Right renal pelvis (tissue), 4 donors: ENCODE results near the gene FASTK. TPM values are rescaled to one million over a fixed set of nuclear protein-coding genes. Genes with fewer than 3 reads are reported as not detected.

Source experiments
- DNase-seq, 4 donors: peaks; one replicate each; pipeline ENCODE4 v3.0.0-alpha.2; 2013; ENCODE audit warnings: low read depth in 4 of 4, low spot score in 3 of 4, missing footprints in 1 of 4
- polyA plus RNA-seq, 4 donors: library from polyadenylated mRNA; unstranded; fragments of 120-200 nt; gene quantifications; one replicate each; pipeline ENCODE4 v1.2.1, GENCODE V29; 2013; ENCODE audit not compliant: insufficient read length in 4 of 4

The FASTK gene
- polyA plus RNA-seq, 4 donors, result 49.5 to 77.1 (median 50.8) TPM

- DNase-seq, result no peak
Observed at GRCh38 chr7:151083071-151083823, 2.6 kb upstream of the FASTK start, which contains the start of gene TMUB1. TMUB1 (minus strand) TSS chr7:151083493; CDS start chr7:151082563, 930 bp downstream.

DNA sequence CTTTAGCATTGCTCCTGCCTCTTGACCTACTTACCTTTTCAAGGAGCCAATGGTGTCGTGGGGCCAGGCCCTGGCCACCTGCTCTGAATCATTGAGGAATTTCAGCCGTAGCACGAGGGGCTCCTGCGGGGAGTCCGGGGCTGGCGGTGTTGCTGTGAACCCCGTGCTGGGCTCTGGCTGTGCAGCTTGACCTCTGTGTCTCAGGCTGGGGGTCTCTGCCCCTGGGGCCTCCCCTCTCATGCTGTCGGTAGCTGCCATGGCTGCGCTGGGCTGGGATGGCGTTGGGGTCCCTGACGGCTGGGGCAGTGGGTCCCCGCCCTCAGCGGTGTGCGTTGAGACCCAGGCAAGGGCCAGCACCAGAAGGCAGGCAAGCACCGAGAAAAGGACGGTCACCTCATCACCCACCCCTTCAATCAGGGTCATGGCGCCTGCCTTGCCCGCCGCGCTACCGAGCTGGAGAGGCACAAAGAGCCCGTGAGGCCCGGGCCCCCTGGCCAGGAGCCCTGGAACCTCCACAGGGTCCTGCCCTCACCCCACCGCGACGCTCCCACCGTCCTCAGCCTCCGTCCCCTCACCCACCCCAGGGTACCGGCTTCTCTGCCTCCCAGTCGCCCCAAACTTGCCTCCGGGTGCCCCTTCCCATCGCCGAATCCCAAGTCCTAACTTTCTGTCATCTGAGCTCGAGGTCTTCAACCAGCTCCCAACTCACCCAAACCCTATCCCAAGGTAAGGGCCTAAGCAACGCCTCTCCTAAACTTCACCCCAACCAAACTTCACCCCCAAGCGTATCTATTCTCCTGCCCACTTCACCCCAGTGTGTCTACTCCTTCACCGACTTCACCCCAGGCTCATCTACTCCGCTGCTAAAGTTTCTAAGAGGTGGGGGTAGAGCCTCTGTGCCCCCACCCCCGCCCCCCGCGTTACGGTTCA, 1.8 kb upstream of the FASTK start:
- no peak for DNase-seq

- no peak for DNase-seq
Observed at GRCh38 chr7:151081170-151082101, 827 bp upstream of the FASTK start.

DNA sequence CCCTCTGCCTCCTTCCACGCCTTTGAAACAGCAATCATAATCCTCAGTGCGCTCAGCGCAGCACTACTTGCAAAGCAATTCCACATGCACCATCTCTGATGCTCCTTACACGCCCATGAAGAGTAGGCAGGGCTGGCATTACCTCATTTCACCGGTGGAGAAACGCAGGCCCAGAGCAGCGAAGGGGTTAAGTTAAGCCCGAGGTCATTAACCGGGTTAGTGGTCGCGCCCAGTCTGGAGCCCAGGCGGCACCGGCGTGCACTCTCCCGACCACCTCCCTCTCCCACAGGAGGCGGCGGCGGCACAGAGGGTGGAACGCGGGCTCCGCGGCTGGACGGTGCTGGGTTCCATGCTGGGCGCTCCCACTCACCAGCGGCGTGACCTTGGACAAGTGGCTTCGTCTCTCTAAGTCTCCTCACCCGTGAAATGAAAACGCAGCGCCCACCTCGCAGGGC, 515 bp downstream of the FASTK start:
- DNase-seq, result no peak

GRCh38 chr7:151079199-151079910, 1.3 kb downstream of the FASTK start:
- DNase-seq, result no peak

DNA sequence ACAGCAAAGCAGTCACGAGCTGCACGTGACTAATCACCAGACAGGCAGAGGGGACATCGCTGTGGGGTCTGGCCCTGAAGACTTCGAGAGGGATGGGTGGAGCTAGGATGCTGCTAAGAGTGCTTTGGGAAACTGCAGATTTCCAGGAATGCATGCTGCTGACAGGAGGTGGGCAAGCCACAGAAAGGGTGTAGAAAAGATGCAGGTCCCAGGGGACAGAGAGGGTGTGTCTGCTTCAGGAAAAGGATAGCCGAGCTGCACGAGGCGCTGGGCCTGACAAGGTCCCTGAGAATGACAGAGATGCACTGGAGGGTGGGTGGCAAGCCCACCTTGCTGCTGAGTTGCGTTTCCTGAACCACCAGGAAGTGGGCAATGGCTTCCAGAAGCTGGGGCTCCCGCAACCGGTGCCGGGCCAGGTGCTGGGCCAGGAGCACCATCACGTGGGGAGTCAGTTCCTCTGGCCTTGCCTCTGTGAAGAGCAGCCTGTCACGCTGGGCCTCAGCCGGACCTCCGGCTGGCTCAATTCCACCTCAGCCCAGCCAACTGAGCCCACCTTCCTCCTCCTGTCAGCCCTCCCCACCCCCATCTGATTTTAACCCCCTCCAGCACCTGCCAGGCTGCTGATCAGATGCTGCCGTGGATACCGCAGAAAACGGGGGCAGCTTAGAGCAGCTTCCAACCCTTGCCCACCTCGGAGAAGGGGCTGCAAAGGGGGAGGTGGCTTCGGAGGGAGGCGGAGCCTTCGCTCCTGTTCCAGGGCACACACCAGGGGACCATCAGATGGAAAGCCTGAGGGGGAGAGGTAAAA, 2.2 kb downstream of the FASTK start:
- no peak for DNase-seq

DNA sequence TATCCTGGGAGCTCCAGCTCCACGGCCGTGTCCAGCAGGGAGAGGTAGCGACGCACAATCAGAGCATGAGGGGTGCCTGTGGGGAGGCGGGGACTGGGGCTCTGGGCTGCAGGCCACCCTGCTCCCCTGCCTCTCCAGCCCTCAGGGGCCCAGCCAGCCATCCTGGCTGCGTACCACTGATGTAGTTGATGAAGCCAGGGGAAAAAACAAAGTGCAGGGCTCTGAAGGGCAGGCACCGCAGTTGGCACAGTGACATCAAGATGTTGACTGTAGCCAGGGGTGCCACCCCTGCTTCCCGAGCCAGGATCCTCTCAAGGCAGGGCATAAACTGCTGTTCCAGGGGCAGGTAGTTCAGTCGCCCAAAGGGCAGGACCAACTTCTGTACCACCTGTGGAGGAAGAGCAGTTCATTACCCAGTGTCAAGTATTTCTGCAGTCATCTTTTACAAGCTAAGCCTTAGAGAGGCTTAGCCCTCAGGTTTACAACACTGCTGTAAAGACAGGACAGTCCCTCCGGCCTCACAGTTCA, 2.8 kb downstream of the FASTK start:
- DNase-seq, result no peak

DNA sequence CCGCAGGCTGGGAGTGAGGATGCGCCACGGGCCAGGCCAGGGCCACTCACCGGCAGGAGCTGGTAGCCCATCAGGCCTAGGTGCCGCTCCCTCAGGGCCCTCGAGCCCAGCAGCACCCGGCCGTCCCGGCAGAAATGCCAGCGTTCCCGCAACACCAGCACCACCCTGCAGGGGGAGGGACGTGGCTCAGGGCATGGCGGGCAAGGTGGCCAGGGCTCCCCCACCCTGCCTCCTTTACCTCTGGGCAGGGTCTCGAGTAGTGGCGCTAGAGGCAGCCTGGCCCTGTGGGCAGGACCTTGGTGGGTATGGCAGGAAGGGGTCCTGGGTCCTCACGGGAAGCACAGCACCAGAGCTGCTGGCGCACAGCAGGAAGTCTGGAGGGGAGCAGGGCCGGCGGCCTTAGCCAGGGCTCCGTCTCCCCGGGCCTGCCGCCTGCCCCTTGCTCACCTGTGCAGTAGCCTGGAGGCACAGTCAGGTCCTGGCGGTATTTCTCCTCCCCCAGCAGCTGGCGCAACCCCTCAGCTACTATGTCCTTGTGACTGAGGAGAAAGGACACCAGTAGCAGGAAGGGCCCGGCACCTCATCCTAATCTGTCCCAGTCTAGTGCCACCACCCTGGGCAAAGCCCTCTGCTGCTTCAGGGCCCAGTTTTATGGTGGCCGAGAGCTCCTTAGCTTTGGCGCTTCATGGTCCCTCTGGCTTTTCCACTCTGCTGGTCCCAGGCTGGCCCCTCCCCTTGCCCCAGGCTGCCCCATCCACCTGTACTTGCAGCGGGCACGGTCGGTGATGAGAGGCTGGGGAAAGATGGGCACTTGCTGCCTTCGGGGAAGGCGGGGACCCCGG, 3.5 kb downstream of the FASTK start:
- DNase-seq, result no peak

- DNase-seq, result no peak
Observed at GRCh38 chr7:151075978-151076426, 4.6 kb downstream of the FASTK start.

GRCh38 chr7:151075662-151075971, 5.0 kb downstream of the FASTK start:
- DNase-seq, result no peak

DNA sequence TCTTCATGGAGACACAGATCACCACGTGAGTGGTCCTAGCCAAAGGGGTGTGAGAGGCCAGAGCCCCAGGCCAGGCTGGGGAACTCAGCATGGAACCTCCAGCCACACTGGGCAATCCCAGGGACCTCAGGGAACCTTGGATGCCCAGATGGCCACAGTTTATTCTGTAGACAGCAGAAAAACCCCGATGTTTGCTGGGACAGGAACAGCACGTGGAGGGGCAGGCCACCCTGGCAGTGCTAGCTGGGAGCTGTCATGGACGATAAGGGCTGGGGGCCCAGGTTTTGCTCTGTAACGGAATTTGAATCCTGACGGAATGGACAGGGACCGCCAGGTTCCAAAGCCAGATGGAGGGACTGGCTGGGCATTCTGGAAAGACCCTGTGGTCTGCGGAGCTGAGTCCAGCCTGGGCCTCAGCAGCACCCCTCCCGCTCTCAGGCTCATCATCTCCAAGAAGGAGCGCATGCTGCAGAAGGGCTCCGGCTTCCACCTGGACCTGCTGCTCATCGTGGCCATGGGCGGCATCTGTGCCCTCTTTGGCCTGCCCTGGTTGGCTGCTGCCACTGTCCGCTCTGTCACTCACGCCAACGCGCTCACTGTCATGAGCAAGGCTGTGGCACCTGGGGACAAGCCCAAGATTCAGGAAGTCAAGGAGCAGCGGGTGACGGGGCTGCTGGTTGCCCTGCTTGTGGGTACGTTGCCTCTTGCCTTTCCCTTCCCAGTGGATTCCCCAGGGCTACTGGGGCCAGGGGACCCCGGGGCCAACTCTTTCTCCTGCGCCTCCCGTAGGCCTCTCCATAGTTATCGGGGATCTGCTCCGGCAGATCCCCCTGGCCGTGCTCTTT, 5.6 kb downstream of the FASTK start:
- DNase-seq, result no peak

GRCh38 chr7:151073990-151074389, 6.6 kb downstream of the FASTK start:
- DNase-seq, result no peak

- no peak for DNase-seq
Observed at GRCh38 chr7:151071032-151071866, 9.4 kb downstream of the FASTK start.

- no peak for DNase-seq
Observed at GRCh38 chr7:151070574-151070960, 10.0 kb downstream of the FASTK start.

GRCh38 chr7:151069841-151070573, 10.6 kb downstream of the FASTK start:
- DNase-seq, result no peak
